OCI-LY7 (cell line): ENCODE data around the gene SLC35B4. TPM values are rescaled to one million over a fixed set of nuclear protein-coding genes. Genes with fewer than 3 reads are reported as not detected.

Experiments used
- BruUV-seq: library from RNA; stranded (reverse); fragments of 400-500 nt; replicated peaks from 2 replicates; lab custom pipeline; 2021; lab: Mats Ljungman, UMichigan
- CTCF ChIA-PET: fragments of 300-600 bp; sonication (Branson Sonifier 250); formaldehyde crosslinking; loops from one replicate; lab custom pipeline; 2022; ENCODE audit warnings: antibody characterized with exemption; ENCODE audit not compliant: unreplicated experiment; lab: Charles Lee
- POLR2A ChIA-PET: fragments of 300-600 bp; sonication (Branson Sonifier 250); formaldehyde crosslinking; loops from one replicate; lab custom pipeline; 2022; ENCODE audit warnings: antibody characterized with exemption; lab: Charles Lee
- DNase-seq: peaks from one replicate; pipeline ENCODE4 v3.0.0-alpha.2; 2015; ENCODE audit warnings: low spot score
- H2AFZ ChIP-seq: fragments of 200-600 bp; sonication (generic), shearing (Covaris generic); 2 replicates; pipeline ENCODE4 v1.6.1; 2014; ENCODE audit warnings: mild to moderate bottlenecking, antibody characterized with exemption, low read length, moderate library complexity
- H3K27ac ChIP-seq: fragments of 200-600 bp; sonication (generic); 2 replicates; pipeline ENCODE4 v1.5.1; 2014; ENCODE audit warnings: mixed run types, low read depth, mild to moderate bottlenecking, moderate library complexity, low read length, inconsistent platforms; ENCODE audit not compliant: poor library complexity, severe bottlenecking
- H3K36me3 ChIP-seq: fragments of 200-600 bp; sonication (generic); 2 replicates; pipeline ENCODE4 v1.6.1; 2014; ENCODE audit warnings: mild to moderate bottlenecking, antibody characterized with exemption, low read length, moderate library complexity, mixed read lengths; ENCODE audit not compliant: insufficient read depth
- H3K4me1 ChIP-seq: fragments of 200-600 bp; sonication (generic); 2 replicates; pipeline ENCODE4 v1.5.1; 2014; ENCODE audit warnings: mild to moderate bottlenecking, low read length; ENCODE audit not compliant: insufficient read depth, poor library complexity, severe bottlenecking
- H3K4me2 ChIP-seq: fragments of 200-600 bp; sonication (generic); 2 replicates; pipeline ENCODE4 v1.6.1; 2014; ENCODE audit warnings: mild to moderate bottlenecking, low read length
- H3K4me3 ChIP-seq: fragments of 200-600 bp; sonication (generic); 2 replicates; pipeline ENCODE4 v1.5.1; 2014; ENCODE audit warnings: mild to moderate bottlenecking, low read depth, low read length; ENCODE audit not compliant: poor library complexity, severe bottlenecking
- H3K79me2 ChIP-seq: fragments of 200-600 bp; sonication (generic); 2 replicates; pipeline ENCODE4 v1.6.1; 2016; ENCODE audit warnings: low read depth, mild to moderate bottlenecking, low read length, moderate library complexity, mixed read lengths; ENCODE audit not compliant: insufficient read depth
- H3K9me2 ChIP-seq: fragments of 200-600 bp; sonication (generic); 2 replicates; pipeline ENCODE4 v1.6.1; 2016; ENCODE audit warnings: mild to moderate bottlenecking, low read length, mixed read lengths; ENCODE audit not compliant: insufficient read depth
- H3K9me3 ChIP-seq: fragments of 200-600 bp; sonication (generic); 2 replicates; pipeline ENCODE4 v1.6.1; 2014; ENCODE audit warnings: mild to moderate bottlenecking, mixed run types, low read length, mixed read lengths
- H4K20me1 ChIP-seq: fragments of 200-600 bp; sonication (generic); 2 replicates; pipeline ENCODE4 v1.6.1; 2014; ENCODE audit warnings: mild to moderate bottlenecking, antibody characterized with exemption, low read length, moderate library complexity, mixed read lengths; ENCODE audit not compliant: insufficient read depth
- CTCF ChIP-seq: fragments of 200-600 bp; sonication (generic); conservative IDR thresholded peaks from 2 replicates; pipeline ENCODE4 v1.5.1; 2014; ENCODE audit warnings: mild to moderate bottlenecking, antibody characterized with exemption, low read length, moderate library complexity, mixed read lengths
- EZH2phosphoT487 ChIP-seq: fragments of 200-600 bp; sonication (generic); IDR thresholded peaks from 2 replicates; pipeline ENCODE4 v1.6.1; 2018; ENCODE audit warnings: low read depth, borderline replicate concordance, mild to moderate bottlenecking, mixed run types, antibody characterized with exemption, low read length, moderate library complexity, mixed read lengths
- intact Hi-C: fragments of 100-400 bp; cut with micrococcal nuclease; formaldehyde crosslinking; loops from one replicate; pipeline ENCODE4 v1.10.0; 2022; ENCODE audit not compliant: unreplicated experiment
- total RNA-seq, 2 experiments: library from RNA; depleted of rRNA in 1 of 2; stranded (reverse); fragments of >200 nt in 1 of 2; shearing (Covaris generic) in 1 of 2; gene quantifications; 2 replicates each; pipeline ENCODE4 v1.2.3, GENCODE V29; 2014 to 2022

Gene SLC35B4
- total RNA-seq, 2 experiments from 2014 or later: 32.3 to 38.1 TPM

- Histone ChIP-seq H2AFZ (no peak overlapping the region), H3K36me3 (no peaks in the 10 kb centered on the region), H3K9me3 (no peaks in the 10 kb centered on the region), H3K79me2 (no peaks in the 10 kb centered on the region), H3K4me2 (no peak overlapping the region), H3K4me3 (no peak overlapping the region), H3K9me2 (no peaks in the 10 kb centered on the region), H4K20me1 (no peaks in the 10 kb centered on the region), H3K4me1 (peaks cover 4% of the 10 kb centered on the region), H3K27ac (no peak overlapping the region)
- intact Hi-C loops: no loop called here
- no TSS peak for BruUV-seq
- ChIA-PET CTCF (interaction anchor here (1.0 kb wide), 1 partner anchor 9 kb away, joined by 3 read pairs; no protein-coding TSS in a partner anchor), POLR2A (interaction anchor here (0.6 to 1.3 kb wide), 4 partner anchors 9 to 1713 kb away, joined by 3 to 5 read pairs (median 3); no protein-coding TSS in a partner anchor)
- no peak for TF ChIP-seq CTCF
- TF ChIP-seq EZH2phosphoT487: no peak
- no peak for DNase-seq
Measured at GRCh38 chr7:134284011-134284410, 32.7 kb downstream of the SLC35B4 start.

DNA sequence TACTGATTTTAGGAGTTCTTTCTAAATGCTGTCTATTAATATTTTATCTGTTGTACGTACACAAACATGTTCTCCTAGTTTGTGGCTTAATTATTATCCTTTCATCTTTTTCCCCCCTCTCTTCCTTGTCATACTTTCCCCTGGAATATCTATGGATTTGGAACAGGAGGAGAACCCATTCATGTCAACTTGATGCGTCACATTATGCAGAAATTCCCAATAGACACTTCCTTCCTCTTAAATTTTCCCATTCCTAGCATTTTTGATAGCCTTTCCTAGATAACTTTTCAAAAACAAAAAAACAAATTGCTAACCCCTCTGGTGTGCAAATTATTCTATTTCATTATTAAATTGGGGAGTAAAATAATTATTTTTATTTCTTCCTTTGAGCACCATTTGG, 36.2 kb downstream of the SLC35B4 start:
- intact Hi-C loops: no loop called here
- H3K27ac ChIP-seq: no peak overlapping the region
- BruUV-seq: no TSS peak
- no peak overlapping the region for H3K4me2 ChIP-seq
- no peaks in the 10 kb centered on the region for H3K9me2 ChIP-seq
- POLR2A ChIA-PET: interaction anchor here (1.1 to 1.2 kb wide), 2 partner anchors 29 to 37 kb away, joined by 3 to 4 read pairs; no protein-coding TSS in a partner anchor
- H3K36me3 ChIP-seq: no peaks in the 10 kb centered on the region
- H3K9me3 ChIP-seq: no peaks in the 10 kb centered on the region
- no peak for TF ChIP-seq CTCF
- H2AFZ ChIP-seq: no peak overlapping the region
- H3K4me3 ChIP-seq: no peak overlapping the region
- no peaks in the 10 kb centered on the region for H3K4me1 ChIP-seq
- no peak for DNase-seq
- CTCF ChIA-PET: interaction anchor here (0.9 kb wide), 1 partner anchor 13 kb away, joined by 3 read pairs; no protein-coding TSS in a partner anchor
- H4K20me1 ChIP-seq: no peaks in the 10 kb centered on the region
- H3K79me2 ChIP-seq: no peaks in the 10 kb centered on the region

GRCh38 chr7:134279898-134280297, 36.8 kb downstream of the SLC35B4 start:
- CTCF ChIA-PET: interaction anchor here (0.9 kb wide), 1 partner anchor 13 kb away, joined by 3 read pairs; no protein-coding TSS in a partner anchor
- H3K9me2 ChIP-seq: no peaks in the 10 kb centered on the region
- BruUV-seq: no TSS peak

More at GRCh38 chr7:134279898-134280297, 36.8 kb downstream of the SLC35B4 start:
- intact Hi-C loops: no loop called here
- POLR2A ChIA-PET: interaction anchor here (0.9 to 1.2 kb wide), 3 partner anchors 13 to 38 kb away, joined by 3 to 4 read pairs (median 3); no protein-coding TSS in a partner anchor
- Histone ChIP-seq H3K4me2 (no peak overlapping the region), H3K79me2 (no peaks in the 10 kb centered on the region), H3K9me3 (no peaks in the 10 kb centered on the region), H3K36me3 (no peaks in the 10 kb centered on the region), H2AFZ (no peak overlapping the region), H3K4me1 (no peaks in the 10 kb centered on the region), H3K27ac (no peak overlapping the region), H4K20me1 (no peaks in the 10 kb centered on the region), H3K4me3 (no peak overlapping the region)
- DNase-seq: no peak
- no peak for TF ChIP-seq CTCF
